OCI-LY7 (cell line): ENCODE results near the gene MYBL2.

Source experiments
- EZH2phosphoT487 ChIP-seq: fragments of 200-600 bp; sonication (generic); IDR thresholded peaks from 2 replicates; pipeline ENCODE4 v1.6.1; 2018; ENCODE audit warnings: low read depth, borderline replicate concordance, mild to moderate bottlenecking, mixed run types, antibody characterized with exemption, low read length, moderate library complexity, mixed read lengths
- TF ChIP-seq, protein P1 (sequence below): fragments of 200-600 bp; sonication (generic); conservative IDR thresholded peaks from 2 replicates; pipeline ENCODE4 v1.5.1; 2014; ENCODE audit warnings: mild to moderate bottlenecking, antibody characterized with exemption, low read length, moderate library complexity, mixed read lengths

DNA sequence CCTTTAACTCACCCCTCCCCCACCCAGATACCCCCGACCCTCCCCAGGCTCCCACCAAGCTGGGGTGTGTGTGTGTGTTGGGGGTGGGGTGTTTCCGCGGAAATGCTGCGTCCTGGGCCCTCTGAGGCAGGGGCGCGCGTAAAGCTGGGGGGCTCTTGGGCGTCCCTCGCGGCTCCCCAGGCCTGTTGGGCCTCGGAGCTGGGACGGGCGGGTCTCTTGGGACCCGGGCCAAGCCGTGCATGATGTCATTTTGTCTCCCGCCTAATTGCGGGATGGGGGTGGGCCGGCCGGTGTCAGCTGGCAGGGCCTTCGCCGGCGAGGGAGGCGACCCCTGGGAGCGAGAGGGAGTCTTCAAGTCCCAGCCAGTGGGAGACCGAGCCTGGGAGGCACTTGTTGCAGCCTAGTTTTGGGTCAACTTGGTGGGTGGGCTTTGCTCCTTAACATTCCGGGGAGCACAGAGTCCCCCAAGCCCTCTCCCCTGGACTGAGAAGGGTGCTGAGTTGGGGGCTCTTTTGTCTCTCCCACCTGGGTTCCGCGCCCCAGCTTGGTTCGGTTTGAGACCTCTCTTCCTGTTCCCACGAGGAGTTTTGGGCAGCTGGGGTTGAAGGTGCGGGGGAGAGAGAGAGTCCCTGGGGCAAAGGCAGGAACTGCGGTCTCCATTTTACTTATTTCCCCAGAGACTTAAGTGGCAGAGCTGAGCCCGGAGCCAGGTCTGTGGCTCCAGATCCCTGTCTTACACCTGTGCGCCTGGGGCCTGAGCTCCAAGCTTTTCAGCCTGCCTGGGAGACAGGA is 623 bp downstream of the MYBL2 start:
- TF ChIP-seq, protein P1, sequence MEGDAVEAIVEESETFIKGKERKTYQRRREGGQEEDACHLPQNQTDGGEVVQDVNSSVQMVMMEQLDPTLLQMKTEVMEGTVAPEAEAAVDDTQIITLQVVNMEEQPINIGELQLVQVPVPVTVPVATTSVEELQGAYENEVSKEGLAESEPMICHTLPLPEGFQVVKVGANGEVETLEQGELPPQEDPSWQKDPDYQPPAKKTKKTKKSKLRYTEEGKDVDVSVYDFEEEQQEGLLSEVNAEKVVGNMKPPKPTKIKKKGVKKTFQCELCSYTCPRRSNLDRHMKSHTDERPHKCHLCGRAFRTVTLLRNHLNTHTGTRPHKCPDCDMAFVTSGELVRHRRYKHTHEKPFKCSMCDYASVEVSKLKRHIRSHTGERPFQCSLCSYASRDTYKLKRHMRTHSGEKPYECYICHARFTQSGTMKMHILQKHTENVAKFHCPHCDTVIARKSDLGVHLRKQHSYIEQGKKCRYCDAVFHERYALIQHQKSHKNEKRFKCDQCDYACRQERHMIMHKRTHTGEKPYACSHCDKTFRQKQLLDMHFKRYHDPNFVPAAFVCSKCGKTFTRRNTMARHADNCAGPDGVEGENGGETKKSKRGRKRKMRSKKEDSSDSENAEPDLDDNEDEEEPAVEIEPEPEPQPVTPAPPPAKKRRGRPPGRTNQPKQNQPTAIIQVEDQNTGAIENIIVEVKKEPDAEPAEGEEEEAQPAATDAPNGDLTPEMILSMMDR, result no peak
- no peak for TF ChIP-seq EZH2phosphoT487
